NCI-H82 treated with DMSO at 0.1 percent for 48 hours (cell line): Measurements from ENCODE around the gene TAS2R50.

Source experiments
- DNase-seq: peaks from one replicate; lab custom pipeline; 2025; ENCODE audit not compliant: unreplicated experiment; lab: John Stamatoyannopoulos, UW

Gene TAS2R50

DNA sequence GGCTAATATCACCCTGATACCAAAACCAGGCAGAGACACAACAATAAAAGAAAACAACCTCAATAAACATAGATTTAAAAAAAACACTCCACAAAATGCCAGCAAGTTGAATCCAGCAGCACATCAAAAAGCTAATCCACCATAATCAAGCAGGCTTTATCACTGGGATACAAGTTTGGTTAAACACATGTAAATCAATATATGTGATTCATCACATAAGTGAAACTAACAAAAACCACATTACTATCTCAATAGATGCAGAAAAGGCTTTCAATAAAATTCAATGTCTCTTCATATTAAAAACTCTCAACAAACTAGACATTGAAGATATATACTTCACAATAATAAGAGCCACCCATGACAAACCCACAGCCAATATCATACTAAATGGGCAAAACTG, 30.6 kb downstream of the TAS2R50 start:
- DNase-seq: no peak

DNA sequence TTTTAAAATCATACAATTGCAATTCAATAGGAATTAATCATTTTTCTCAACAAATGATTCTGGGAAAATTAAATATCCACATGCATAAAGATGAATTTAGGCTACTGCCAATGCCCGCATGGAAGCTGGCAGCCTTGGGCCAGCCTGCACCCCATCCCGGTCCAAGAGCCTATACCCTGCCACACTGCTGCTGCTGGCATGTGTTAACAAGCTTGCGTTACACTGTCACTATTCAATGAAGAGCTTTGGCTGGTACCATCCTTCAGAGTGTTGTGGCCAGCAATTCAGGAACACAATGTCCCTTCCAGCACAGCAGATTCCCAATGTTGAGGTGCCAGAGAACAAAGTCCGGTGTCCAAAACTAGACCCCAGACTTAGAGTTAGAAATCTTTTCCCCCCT, 34.1 kb downstream of the TAS2R50 start:
- DNase-seq: no peak

DNA sequence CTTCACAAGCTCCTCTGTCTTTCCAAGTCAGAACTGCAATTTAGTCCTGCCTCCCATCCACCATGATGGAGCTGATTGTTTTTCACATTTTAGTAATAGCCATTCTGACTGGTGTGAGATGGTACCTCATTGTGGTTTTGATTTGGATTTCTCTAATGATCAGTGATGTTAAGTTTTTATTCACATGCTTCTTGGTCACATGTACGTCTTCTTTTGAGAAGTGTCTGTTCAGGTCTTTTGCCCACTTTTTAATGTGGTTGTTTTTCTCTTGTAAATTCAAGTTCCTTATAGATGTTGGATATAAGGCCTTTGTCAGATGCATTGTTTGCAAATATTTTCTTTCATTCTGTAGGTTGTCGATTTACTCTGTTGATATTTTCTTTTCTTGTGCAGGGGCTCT, 43.5 kb downstream of the TAS2R50 start:
- no peak for DNase-seq

DNA sequence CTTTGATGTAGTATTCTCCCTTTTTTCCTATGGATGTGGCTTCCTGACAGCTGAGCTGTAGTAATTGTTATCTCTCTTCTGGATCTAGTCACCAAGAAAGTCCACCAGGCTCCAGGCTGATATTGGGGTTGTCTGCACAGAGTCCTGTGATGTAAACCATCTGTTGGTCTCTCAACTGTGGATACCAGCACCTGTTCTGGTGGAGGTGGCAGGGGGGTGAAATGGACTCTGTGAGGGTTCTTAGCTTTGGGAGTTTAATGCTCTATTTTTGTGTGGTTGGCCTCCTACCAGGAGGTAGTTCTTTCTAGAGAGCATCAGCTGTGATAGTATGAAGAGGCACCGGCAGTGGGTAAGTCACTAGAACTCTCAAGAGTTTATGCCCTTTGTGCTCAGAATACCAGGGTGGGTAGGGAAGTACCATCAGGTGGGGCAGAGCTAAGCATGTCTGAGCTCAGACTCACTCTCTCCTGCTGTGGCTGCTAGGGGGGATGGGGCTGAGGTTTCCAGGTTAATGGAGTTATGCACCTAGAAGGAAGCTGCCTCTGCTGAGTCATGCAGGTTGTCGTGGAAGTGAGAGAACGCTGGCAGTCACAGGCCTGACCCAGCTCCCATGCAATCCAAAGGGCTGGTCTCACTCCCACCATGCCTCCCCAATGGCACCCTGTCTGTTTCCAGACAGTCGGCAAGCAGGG, 44.6 kb downstream of the TAS2R50 start:
- DNase-seq: no peak

DNA sequence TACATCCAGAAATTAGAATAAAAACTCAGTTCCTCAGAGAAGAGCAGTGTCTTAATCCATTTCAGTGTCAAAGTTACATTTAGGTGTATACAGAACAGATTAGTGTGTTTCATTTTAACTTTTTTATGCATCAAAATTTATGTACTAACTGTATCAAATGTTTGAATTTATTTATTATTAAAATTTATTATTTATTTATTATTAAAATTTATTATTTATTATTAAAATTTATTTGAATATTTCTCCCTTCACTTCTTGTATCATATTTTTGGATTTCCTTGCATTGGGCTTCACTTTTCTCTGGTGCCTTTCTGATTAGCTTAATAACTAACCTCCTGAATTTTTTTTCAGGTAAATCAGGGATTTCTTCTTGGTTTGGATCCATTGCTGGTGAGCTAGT, 45.3 kb downstream of the TAS2R50 start:
- DNase-seq: no peak

DNA sequence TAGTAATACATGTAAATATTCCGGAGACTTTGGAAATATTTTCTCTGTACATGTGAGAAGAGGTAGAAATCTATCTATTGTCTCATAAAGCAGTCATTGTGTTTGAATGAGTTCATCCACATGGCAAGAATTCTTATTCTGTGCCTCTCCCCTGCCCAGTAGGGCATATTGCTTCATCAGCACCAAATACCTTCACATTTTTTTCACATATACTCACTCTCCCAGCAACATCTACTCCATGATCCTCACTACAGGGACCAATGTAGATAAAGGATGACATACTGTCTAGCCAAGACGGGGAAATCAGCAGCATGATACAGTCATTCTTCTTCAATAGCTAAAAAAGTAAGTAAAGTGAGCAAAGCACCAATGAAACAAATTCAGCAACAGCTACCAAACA, 46.3 kb downstream of the TAS2R50 start:
- DNase-seq: no peak

DNA sequence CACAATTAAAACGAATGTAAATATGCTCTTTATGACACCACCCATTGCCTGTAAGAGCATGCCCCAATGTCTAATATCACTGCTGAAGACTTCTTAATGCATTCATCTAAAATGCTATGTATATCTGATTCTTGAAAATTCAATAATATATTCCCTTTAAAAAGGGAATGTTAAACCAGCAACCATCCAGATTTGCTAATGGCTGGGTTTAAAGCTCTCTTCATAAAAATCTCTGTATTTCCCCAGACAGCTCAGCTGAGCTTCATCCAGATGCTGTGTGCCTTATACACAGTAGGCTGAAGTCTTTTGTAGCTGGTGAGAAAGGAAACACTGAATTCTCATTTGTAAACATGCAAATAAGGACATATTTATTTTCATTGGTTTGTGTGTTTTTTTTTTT, 47.5 kb downstream of the TAS2R50 start, which contains the start of gene TAS2R14:
TSS of gene TAS2R14 (minus strand) at position 101 of the 400 bp plus-strand sequence. CDS start at position 45, 56 bp downstream.
- no peak for DNase-seq

DNA sequence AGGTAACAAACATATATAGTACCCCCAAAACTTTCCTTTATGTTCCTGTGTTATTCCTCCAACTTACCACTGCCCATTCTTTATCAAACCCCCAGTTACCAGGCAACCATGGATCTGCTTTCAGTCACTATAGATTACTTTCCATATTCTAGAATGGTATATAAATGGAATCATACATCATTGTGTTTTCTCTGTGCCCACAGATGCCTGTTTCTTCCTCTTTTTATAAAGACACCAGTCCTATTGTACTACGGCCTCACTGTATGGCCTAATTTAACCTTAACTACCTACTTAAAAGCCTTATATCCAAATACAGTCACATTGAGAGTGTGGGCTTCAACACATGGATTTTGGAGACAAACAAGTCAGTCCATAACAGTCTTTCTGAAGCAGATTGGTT, 50.2 kb downstream of the TAS2R50 start:
- no peak for DNase-seq
